HG03442 (cell line): ENCODE measurements around the gene TCOF1.
"Not testable (repeated sequence)": the region's sequence is repeated elsewhere in the genome, so short reads cannot be mapped to it uniquely, and the experiment has no call there.

Source experiments
- ATAC-seq: cut with Tn5 transposase; IDR thresholded peaks from one replicate; pipeline ENCODE4 v1.9.1; 2021; ENCODE audit warnings: mild to moderate bottlenecking, moderate library complexity; ENCODE audit not compliant: unreplicated experiment

Gene TCOF1

GRCh38 chr5:150413902-150414790, 56.6 kb downstream of the TCOF1 start:
- ATAC-seq = not testable (repeated sequence)

- ATAC-seq = no peak
These were observed 62.3 kb downstream of the TCOF1 start for GRCh38 chr5:150419630-150420270.

- no peak for ATAC-seq
These were observed 64.6 kb downstream of the TCOF1 start for GRCh38 chr5:150422075-150422474.

GRCh38 chr5:150422758-150423157, 65.3 kb downstream of the TCOF1 start:
- no peak for ATAC-seq

GRCh38 chr5:150426165-150426564, 68.7 kb downstream of the TCOF1 start:
- ATAC-seq = not testable (repeated sequence)

- no peak for ATAC-seq
These were observed 70.8 kb downstream of the TCOF1 start for GRCh38 chr5:150428106-150428876.

- no peak for ATAC-seq
These were observed 71.5 kb downstream of the TCOF1 start for GRCh38 chr5:150428978-150429377.

GRCh38 chr5:150429410-150429873, 71.9 kb downstream of the TCOF1 start:
- ATAC-seq = peak; percentile 74

- no peak for ATAC-seq
These were observed 73.6 kb downstream of the TCOF1 start for GRCh38 chr5:150431048-150431447.

- ATAC-seq = no peak
These were observed 74.1 kb downstream of the TCOF1 start for GRCh38 chr5:150431574-150431973.

GRCh38 chr5:150434464-150434863, 77.0 kb downstream of the TCOF1 start:
- no peak for ATAC-seq

- peak; percentile 92 for ATAC-seq
These were observed 78.7 kb downstream of the TCOF1 start for GRCh38 chr5:150436141-150436680.

- no peak for ATAC-seq
These were observed 81.5 kb downstream of the TCOF1 start for GRCh38 chr5:150438873-150439546.

GRCh38 chr5:150440948-150441812, 83.7 kb downstream of the TCOF1 start:
- no peak for ATAC-seq

- ATAC-seq = no peak
These were observed 84.6 kb downstream of the TCOF1 start for GRCh38 chr5:150441813-150442698.

- no peak for ATAC-seq
These were observed 85.2 kb downstream of the TCOF1 start for GRCh38 chr5:150442699-150443080.

- no peak for ATAC-seq
These were observed 86.0 kb downstream of the TCOF1 start for GRCh38 chr5:150443242-150444075.

GRCh38 chr5:150444770-150445169, 87.3 kb downstream of the TCOF1 start:
- no peak for ATAC-seq
